ENCODE data around the gene MRPL21.

MRPL21 gene

DNA sequence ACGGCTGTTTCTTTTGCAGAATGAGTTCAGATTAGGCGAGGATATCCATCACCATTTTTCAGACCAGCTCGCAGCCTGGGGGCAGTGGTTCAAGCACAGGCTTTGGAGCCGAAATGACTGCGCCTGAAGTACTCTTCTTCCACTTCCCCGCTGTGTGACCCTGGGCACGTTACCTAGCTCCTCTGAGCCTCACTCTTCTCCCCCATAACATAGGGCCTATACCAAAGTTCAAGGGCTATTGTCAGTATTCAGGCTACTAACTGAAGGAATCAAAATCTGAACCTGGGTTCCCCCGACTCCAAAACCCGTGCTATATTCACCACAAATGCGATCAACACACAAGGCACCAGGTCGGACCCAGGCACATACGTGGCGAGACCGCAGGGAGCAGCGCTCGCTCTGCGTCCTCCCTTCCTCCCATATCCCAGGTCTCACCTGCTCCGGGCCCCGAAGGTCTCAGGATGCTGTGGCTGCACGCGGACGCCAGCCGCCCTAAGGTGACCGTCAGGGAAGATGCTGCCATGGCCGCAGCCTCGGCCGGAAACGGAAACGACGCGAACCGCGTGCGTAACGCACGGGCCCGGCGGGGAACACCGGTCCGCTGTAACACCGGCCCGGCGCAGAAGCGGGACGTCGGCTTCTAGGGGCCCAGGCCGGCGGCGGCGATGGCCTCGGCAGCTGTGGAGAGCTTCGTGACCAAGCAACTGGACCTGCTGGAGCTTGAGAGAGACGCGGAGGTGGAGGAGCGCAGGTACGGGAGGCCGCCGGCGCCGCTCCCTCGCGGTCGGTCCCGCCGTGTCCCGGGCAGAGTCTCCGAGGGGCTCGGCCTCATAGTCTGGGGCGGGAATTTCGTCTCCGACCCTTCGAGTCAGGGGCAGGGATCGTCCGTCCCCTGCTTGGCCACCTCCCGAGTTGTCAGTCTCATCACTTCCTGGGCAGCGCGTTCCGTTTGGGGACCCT, at the start of gene MRPL21, which contains the start of gene IGHMBP2:
Gene MRPL21, minus strand, starts transcription at position 545 of the 960 bp plus-strand sequence. Its CDS starts 22 bp downstream, at position 523.
Gene IGHMBP2, plus strand, starts transcription at position 604 of the 960 bp plus-strand sequence. Its CDS starts 62 bp downstream, at position 666.
- DNase-seq: peak; percentile 91 to 96 (median 96)

DNA sequence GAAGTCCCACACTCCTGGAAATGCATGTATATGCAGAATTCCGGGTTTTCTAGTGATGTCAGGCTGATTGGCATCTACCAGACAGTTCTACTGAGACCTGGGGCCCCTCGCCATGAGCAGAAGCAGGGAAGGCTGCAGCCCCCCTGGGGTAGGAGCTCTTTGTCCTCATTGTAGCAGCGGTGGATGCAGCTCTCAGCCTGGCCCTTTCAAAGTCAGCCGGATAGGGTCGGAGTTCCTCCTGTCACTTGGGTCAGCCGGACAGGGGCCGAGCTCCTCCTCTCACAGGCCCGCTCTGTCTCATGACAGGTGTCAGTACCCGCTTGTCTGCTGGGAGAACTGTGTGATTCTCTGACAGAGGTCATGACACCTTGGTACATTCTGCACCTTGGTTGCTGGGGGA, 47.1 kb upstream of the MRPL21 start:
- no peak for DNase-seq

DNA sequence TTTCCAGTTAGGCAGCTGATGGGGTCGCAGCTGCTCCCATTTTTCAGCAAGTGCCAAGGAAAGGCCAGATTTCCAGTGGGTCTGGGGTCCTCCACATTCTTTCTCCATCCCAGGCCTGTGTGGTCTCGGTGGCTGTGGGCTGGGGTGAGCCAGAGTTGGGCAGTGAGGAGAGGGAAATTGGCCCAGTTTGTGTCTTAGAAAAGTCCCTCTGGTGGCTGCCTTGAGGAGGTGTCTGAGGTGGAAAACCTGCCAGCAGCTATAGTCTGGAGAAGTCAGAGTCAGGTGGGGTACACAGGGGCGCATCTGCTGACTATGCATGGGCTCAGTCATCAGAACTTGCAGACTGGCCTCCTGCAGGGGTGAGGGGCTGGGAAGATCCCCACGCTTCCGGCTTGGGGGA, 46.6 kb upstream of the MRPL21 start:
- DNase-seq: peak in 1 of 3 donors; percentile 9

GRCh38 chr11:68948935-68949334, 45.3 kb upstream of the MRPL21 start:
- no peak for DNase-seq

GRCh38 chr11:68948496-68948895, 44.9 kb upstream of the MRPL21 start:
- DNase-seq: no peak

- DNase-seq: no peak
Observed at GRCh38 chr11:68947151-68947550, 43.5 kb upstream of the MRPL21 start.

GRCh38 chr11:68946416-68947090, 42.9 kb upstream of the MRPL21 start:
- no peak for DNase-seq

GRCh38 chr11:68942751-68943271, 39.2 kb upstream of the MRPL21 start:
- peak; percentile 59 to 66 (median 62) for DNase-seq

DNA sequence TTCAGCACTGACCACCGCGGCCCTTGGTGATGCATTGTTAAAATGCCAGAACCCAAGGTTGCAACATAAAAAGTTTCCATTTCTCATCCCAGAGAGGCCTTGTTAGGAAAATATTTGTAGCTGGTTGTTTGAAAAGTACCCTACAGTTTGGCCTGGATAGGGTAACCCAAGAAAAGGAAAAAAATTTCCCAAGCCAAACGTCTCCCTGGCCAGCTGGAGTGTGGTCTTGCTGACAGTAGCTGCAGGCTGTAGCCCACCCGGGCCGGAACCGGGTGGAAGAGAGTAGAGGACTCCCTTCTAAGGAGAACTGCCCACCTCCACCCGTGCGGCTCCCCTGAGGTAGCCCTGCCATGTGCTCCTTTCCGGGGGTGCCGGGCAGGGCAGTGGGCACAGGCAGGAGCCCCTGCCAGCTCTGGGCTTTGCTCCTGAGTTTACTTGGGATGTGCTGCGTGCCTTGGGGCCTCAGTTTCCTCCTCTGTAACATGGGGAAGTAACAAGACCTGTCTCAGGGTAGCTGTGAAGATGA, 38.5 kb upstream of the MRPL21 start:
- no peak for DNase-seq

GRCh38 chr11:68941324-68942094, 37.9 kb upstream of the MRPL21 start:
- DNase-seq: no peak

DNA sequence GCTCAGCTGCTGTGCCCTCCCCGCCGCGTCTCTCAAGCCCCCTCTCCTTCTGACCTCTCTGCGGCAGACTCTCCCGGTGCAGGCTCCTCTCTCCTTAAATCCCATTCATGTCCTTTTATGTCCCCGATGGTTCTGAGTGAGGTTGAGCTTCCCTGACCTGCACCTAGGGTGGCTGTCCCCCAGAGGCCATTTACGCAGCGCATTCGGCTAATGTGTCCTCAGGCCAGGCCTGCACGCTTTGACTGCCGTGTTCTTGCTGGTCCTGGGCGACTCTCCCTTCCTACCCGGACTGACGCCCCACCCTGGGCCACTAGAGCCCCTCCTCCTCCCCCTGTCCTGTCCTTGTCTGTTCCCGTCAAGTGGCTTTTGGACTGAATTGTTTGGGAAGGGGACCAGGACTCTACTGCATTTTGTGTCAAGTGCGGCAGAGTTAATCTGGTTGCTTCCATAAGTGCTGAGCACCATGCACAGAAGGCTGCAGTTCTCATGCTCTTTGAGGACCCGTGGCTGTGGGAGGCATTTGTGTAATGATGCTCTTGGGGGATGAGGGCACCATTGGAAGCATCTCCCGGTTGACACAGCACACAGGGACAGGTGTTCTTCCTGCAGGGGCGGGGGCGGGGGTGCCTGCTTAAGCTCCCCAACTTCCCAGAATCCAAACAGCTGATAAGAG, 37.2 kb upstream of the MRPL21 start:
- no peak for DNase-seq

DNA sequence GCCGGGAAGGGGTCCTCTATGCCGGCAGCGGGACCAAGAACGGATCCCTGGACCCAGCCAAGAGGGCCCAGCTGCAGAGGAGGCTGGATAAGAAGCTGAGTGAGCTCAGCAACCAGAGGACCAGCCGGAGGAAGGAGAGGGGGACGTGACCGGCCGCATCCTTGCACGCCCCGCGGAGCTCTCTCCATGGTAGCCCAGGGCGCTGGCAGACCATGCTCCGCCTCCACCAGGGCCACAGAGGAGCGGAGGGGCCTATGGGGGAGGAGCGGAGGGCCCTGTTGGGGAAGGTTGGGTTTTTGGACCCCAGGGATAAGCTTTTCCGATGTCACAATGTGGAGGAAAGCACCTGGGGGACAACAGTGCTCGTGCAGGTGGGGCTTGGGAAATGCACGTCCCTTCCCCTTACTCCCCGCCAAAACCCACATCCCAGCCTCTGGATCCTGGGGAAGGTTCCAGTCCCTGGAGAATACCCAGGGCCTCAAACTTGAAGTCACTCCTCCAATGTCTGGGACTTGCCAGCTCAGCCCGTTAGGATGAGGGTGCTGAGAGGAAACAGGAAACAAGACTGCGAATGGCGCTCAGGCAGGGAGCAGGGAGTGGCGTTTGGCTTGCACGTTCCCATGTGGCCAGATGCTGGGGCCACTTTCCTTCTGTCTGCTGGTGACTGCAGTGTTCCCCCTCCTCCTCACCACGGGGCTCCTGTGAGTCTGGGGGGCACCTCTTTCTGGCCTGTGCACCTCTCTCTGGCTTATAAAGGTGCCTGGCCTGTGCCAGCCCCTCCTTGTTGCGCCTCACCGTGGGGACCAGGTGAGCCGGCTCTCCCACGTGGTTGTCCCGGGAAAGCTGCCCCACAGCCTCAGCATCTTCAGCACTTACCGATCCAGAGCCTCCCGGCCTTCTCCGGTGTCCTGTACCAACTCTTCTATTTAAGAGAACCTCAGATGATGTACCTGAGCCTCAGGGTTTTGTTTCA, 36.2 kb upstream of the MRPL21 start:
- DNase-seq: no peak

DNA sequence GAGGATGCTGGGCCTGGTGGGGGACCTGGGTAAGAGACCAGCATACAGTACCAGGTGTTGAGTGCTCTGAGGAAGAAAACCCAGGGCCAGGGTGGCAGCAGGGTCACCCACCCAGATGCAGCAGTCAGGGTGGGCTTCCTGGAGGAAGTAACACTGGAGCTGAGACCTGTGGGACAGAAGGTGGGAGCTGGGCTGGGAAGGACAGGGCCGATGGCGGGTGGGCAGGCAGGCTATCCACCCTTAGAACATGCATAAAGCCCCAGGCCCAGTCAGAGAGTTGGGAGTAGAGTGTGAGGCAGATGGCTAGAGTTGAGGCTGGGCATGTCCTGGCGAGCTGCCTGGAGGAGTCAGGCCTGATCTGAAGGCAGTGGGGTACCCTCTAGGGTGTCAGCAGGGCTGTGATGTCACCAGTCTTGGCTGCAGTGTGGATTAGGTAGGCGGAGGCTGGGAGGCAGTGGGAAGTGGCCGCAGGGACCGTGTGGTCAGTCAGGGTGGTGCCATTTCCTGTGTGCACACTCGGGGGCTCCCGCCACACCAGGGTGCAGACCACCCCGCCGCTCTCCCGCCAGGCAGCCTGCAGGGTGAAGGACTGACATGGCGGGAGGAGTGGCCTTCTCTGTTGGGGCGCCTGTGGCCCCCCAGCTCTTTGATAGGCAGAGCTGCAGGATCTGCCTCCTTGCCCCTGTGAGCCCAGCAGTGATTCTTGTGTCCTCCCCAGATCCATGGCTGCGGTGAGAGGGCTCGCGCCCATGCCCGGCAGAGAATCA, 35.4 kb upstream of the MRPL21 start:
- no peak for DNase-seq

- DNase-seq: no peak
Observed at GRCh38 chr11:68938088-68938487, 34.5 kb upstream of the MRPL21 start.

- DNase-seq: no peak
Observed at GRCh38 chr11:68936676-68937620, 33.3 kb upstream of the MRPL21 start.

DNA sequence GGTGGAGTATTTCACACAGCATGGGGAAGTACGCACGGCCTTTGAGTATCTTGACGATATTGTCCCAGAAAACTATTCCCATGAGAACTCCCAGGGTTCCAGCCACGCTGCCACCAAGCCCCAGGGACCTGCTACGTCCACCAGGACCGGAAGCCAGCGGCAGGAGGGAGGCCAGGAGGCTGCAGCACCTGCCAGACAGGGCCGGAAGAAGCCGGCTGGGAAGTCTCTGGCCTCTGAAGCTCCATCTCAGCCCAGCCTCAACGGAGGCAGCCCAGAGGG, 32.7 kb upstream of the MRPL21 start:
- no peak for DNase-seq

GRCh38 chr11:68935516-68936357, 32.1 kb upstream of the MRPL21 start:
- DNase-seq: no peak

DNA sequence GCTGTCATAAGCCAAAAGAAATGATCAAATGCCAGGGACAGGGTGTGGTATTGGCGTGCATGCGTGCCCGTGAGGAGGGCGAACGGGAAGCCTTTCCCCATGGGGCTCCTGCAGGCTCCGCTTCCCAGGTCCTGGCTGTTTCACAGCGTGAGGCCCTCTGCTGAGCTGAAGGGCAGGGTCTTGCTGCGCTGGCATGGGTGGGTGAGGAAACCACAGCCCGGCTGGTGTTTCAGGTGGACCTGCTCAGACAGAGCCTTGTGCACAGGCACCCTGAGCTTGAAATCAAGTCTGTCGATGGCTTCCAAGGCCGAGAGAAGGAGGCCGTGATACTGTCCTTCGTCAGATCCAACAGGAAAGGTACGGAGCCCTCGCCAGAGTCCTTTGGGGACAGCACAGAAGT, 31.4 kb upstream of the MRPL21 start:
- DNase-seq: no peak

All from suppressor macrophage treated with lipopolysaccharide for 1 hour (primary cell).